Measurements from ENCODE around the gene PRSS50. TPM values are rescaled to one million over a fixed set of nuclear protein-coding genes. Genes with fewer than 3 reads are reported as not detected.

Gene PRSS50
- total RNA-seq, 2 experiments from 2014 or later, result not detected

DNA sequence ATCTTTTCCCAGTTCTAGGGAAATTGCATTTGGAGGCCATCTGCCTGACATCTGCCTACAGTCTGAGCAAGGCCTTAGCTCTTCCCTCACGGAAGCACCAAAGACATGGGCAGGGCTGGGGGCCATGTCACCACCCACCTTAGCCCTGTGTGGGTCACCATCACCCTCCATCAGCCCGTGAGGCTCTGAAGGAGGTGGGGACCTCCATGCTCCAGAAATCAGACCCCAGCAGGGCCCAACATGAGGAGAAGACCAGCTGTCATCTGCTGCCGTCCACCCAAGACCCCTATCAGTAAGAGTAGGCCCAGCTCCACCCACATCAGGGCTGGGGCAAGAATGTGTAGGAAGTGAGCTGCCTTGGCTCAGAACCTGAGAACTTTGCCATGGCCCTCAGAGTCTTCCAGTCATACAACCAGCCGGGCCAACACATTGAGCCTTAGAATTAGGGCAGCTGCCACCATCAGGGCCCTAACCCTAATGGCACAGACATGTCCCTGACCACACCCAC is 14.6 kb downstream of the PRSS50 start:
- H3K36me3 Mint-ChIP-seq, result no peaks in the 10 kb centered on the region
- H3K4me3 Mint-ChIP-seq, result no peak overlapping the region
- CTCF ChIA-PET, result interaction anchor here (1.0 to 3.0 kb wide), 6 partner anchors 14 to 215 kb away, joined by 3 to 14 read pairs (median 4); partner anchors contain the start of gene PRSS50
- POLR2A ChIA-PET, result no interaction called here
- DNase-seq, result no peak
- no peak overlapping the region for H3K27ac Mint-ChIP-seq
- intact Hi-C loops (cut with micrococcal nuclease), result loop anchor here (10.0 kb wide), 1 partner anchor 162 kb away; the partner anchor contains the start of gene MYL3
- peaks cover 2% of the 10 kb centered on the region for H3K27me3 Mint-ChIP-seq
- no peaks in the 10 kb centered on the region for H3K9me3 Mint-ChIP-seq
- H3K4me1 Mint-ChIP-seq (ENCODE audit: low read depth), result peaks cover 15% of the 10 kb centered on the region

DNA sequence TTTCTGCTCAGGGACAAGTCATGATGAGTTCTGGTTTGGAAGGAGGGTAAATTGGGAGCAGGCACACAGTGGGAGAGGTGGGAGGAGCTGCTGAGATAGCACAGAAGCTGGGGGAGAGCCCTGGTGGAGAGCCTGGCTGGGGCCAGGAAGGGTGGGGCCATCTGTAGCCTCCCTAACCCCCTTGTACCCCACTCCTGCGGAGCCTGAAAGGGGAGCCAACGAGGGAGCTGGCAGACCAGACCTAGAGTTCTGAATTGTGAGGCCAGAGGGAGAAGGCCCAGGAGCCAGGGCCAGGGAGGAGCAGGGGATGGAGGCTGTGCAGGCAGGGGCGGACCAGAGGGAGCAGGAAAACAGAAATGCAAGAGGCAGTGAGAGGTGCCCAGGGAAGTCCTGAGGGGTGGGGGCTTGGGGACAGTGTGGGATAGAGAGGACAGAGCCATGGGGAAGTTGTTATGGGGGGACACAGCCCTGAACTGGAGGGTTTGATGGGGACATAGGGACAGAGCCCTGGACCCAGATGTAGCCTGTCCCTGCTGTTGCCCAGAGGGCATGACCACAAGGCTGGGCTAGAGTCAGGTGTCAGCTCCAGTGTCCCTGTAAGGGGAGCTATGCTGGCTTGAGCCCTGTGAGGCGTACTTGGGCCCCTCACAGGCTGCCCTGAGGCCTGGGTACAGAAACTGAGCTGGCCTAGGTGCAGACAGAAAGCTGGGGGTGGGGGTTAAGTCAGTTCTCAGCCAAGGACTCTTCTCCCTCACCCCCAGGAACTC is 15.2 kb downstream of the PRSS50 start:
- ChIA-PET POLR2A (no interaction called here), CTCF (interaction anchor here (1.0 to 3.0 kb wide), 6 partner anchors 15 to 214 kb away, joined by 3 to 14 read pairs (median 4); partner anchors contain the start of gene PRSS50)
- Mint-ChIP-seq H3K9me3 (no peaks in the 10 kb centered on the region), H3K27ac (no peak overlapping the region), H3K4me1 (ENCODE audit: low read depth) (peaks cover 15% of the 10 kb centered on the region), H3K36me3 (no peaks in the 10 kb centered on the region), H3K27me3 (peaks cover 2% of the 10 kb centered on the region), H3K4me3 (no peak overlapping the region)
- no peak for DNase-seq
- intact Hi-C loops (cut with micrococcal nuclease), result loop anchor here (10.0 kb wide), 1 partner anchor 162 kb away; the partner anchor contains the start of gene MYL3

DNA sequence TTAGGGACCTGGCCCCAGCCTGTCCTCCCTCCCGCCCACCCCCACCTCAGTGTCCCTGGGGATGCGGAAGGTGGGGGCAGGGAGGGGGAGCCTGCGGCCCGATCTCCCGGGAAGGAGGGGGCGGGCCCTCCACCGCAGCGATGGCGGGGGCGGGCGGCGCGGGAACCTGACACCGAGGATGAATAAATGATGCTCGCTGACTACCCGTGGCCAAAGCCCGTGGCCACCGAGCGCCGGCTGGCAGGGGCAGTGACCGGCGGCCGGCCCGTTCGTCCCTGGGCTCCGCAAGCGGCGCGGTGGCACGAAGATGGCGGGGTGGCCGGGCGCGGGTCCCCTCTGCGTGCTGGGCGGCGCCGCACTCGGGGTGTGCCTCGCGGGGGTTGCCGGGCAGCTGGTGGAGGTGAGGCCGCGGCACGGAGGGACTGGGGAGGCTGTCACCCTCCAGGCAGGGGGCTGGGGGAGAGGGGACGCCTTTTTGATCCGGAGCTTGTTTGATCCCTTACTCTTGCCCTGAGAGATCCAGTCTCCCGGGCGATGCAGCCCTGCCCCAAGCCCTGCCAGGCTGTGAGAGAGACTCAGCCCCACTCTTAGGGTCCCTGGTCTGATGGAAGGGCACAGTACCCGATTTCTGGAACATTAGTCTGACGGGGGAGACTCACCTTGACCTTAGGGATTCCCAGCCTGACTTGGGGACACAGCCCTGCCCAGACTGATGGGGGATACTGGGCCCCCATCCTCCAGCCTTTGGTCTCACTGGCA is 16.3 kb downstream of the PRSS50 start, which contains the start of gene TMIE:
TSS of gene TMIE (plus strand) at position 212 of the 759 bp plus-strand sequence. CDS start at position 308, 96 bp downstream.
- H3K27me3 Mint-ChIP-seq, result peaks cover 2% of the 10 kb centered on the region
- CTCF ChIA-PET, result interaction anchor here (2.0 to 3.0 kb wide), 2 partner anchors 165 to 194 kb away, joined by 5 to 13 read pairs; no protein-coding TSS in a partner anchor
- DNase-seq, result peak; percentile 17
- no peak within 1 kb of the TSS for H3K27ac Mint-ChIP-seq
- no peaks in the 10 kb centered on the region for H3K36me3 Mint-ChIP-seq
- H3K4me1 Mint-ChIP-seq (ENCODE audit: low read depth), result peaks cover 15% of the 10 kb centered on the region
- H3K4me3 Mint-ChIP-seq, result no peak within 1 kb of the TSS
- intact Hi-C loops (cut with micrococcal nuclease), result loop anchor here (10.0 kb wide), 1 partner anchor 163 kb away; the partner anchor contains the start of gene MYL3
- POLR2A ChIA-PET, result no interaction called here
- no peaks in the 10 kb centered on the region for H3K9me3 Mint-ChIP-seq

DNA sequence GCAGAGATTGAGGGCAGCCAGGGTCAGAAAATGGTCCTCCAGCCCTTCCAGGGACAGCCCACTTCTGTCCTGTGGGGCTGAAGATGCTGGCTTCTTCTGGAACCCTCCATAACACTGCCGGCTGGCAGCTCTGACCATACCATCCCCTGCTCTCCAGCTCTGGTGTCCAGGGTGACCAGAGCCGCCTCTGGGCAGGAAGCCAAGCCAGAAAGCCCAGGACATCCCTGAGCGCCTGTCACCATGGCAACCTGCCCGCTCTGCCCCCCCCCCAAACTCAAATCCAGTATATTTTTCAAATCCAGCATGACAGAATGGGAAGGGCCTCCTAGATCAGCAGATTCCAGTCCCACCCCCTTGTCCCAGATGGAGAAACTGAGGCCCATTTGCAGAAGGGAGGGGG is 16.9 kb downstream of the PRSS50 start:
- no peak for DNase-seq
- Mint-ChIP-seq H3K4me1 (ENCODE audit: low read depth) (peaks cover 19% of the 10 kb centered on the region), H3K27ac (no peak overlapping the region), H3K4me3 (no peak overlapping the region), H3K9me3 (no peaks in the 10 kb centered on the region), H3K27me3 (peaks cover 2% of the 10 kb centered on the region), H3K36me3 (no peaks in the 10 kb centered on the region)
- intact Hi-C loops (cut with micrococcal nuclease), result loop anchor here (10.0 kb wide), 1 partner anchor 164 kb away; the partner anchor contains the start of gene MYL3
- ChIA-PET POLR2A (no interaction called here), CTCF (interaction anchor here (3.0 kb wide), 1 partner anchor 194 kb away, joined by 13 read pairs; no protein-coding TSS in a partner anchor)

DNA sequence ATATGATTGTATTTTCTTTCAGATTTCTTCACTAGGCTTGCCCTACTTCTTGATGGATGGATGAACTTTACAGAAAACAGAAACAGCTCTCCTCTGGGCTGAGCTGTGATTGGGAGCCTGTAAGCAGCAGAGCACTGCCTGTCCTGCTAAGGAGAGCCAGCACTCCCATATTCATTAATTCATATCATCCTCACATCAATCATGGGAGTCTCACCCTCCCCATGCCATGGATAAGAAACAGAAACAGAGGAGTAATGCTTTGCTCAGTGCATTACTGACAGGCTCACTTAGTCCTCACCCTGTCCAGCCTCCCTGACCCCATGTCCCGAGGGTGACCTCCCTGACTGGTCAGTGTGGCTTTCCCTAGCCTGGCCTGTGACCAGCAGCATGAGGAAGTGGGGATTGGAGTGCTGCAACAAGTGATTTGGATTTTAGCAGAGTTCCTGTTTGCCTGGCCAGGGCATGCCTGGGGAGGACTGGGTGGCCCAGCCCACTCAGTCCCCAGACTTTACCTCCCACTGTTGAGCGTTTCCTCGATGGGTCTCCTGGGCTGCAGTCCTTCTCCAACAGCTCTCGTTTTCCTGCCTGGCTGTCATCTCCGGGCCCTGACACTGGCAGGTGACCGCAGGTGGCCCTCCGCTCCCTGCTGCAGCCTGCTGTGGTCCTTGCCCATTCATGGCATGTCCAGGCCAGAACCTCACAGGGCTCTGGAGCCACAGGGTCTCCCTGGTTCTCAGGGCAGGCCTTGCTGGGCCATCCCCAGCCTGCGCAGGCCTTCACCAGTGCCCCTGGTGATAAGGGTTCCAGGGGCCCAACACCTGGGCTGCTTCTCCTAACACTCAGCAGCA is 17.8 kb downstream of the PRSS50 start:
- Mint-ChIP-seq H3K36me3 (no peaks in the 10 kb centered on the region), H3K27ac (no peak overlapping the region), H3K27me3 (peaks cover 2% of the 10 kb centered on the region), H3K4me1 (ENCODE audit: low read depth) (peaks cover 28% of the 10 kb centered on the region), H3K4me3 (no peak overlapping the region), H3K9me3 (no peaks in the 10 kb centered on the region)
- no peak for DNase-seq
- intact Hi-C loops (cut with micrococcal nuclease), result loop anchor here (5.0 to 10.0 kb wide), 2 partner anchors 165 to 213 kb away; partner anchors contain the start of gene MYL3
- POLR2A ChIA-PET, result no interaction called here
- CTCF ChIA-PET, result interaction anchor here (1.4 to 1.7 kb wide), 2 partner anchors 8 to 196 kb away, joined by 4 to 5 read pairs; no protein-coding TSS in a partner anchor

DNA sequence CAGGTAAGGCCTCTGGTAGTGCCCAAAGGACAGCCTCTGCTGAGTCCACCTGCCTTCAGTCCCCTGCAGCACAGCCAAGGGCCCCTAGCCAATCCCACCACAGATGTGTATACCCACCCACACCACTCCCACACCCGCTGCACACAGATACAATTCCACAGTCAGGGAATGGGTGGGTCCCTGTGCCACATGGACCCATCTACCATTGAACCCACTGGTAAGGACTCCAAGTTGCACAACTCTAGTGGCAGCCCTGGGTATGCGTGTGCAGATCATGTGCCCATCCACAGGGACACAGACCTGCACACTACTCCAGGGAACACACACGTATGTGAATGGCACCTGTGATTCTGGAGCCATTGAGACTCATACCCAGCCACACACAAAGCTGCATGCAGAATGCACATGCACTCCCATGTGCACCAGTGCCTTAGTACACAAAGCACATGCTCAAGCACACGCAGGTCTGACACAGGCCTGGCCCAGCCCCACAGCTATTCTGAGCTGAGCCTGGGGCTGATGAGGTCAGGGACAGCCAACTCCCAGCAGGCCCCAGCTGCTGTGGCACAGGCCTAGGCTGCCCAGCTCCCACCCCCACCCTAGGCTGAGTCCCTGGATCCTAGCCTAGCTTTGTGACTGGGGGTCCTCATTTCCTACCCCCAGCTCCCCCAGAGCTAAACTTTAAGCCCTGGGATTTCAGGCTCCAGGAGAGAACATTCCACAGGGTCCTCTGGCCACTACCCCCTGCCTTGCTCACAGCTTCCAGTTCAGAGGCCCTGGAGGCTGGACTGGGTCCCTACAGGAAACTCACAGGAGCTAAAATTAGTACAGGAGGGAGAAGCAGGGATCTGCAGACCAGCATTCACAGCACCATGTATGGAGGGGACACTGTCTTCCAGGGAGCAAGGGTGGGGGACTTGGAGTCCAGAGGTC is 21.4 kb downstream of the PRSS50 start:
- H3K27ac Mint-ChIP-seq, result peak overlapping the region; percentile 80
- no peaks in the 10 kb centered on the region for H3K36me3 Mint-ChIP-seq
- DNase-seq, result no peak
- ChIA-PET CTCF (interaction anchor here (1.0 to 1.9 kb wide), 5 partner anchors 23 to 213 kb away, joined by 3 to 10 read pairs (median 5); no protein-coding TSS in a partner anchor), POLR2A (no interaction called here)
- intact Hi-C loops (cut with micrococcal nuclease), result loop anchor here (5.0 kb wide), 1 partner anchor 209 kb away; no protein-coding TSS in a partner anchor
- peaks cover 45% of the 10 kb centered on the region for H3K4me1 Mint-ChIP-seq (ENCODE audit: low read depth)
- H3K4me3 Mint-ChIP-seq, result peak overlapping the region; percentile 3
- no peaks in the 10 kb centered on the region for H3K9me3 Mint-ChIP-seq
- H3K27me3 Mint-ChIP-seq, result no peaks in the 10 kb centered on the region

DNA sequence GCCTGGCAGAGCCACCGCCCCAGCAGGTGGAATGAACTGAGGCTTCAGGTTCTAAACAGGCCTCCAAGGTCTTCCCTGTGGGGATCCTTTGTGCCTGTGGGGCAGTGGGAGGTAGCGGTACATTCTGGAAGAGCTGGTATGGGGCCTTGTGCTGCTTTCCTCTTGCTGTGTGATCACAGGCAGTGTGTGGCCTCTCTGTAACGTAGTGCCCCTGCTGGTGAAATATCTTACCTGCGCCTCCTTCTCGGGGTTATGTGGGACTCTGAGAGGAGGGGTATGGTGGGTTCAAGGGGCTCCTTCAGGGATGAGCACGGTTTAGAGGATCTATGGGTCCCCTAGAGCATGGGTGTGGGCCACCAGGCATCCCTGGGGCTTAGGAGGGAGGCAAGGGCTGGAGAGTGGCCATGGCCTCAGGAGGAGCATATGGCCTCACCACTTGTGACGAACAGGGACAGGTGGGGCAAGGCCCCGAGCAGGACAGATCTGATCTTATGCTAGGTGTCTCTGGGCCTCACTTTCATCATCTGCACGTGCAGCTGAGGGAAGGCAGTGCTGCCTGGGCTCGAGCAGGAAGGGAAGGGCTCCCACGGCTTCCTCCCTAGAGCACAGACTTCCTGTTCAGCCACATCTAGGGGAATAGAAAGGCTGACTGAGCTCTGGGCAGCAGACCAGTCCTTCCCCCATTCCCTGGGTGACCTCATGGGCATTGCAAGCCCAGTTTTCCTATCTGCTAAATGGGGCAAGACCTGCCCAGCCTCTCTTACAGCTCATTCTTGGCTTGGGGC is 22.3 kb downstream of the PRSS50 start:
- intact Hi-C loops (cut with micrococcal nuclease), result loop anchor here (5.0 kb wide), 1 partner anchor 208 kb away; no protein-coding TSS in a partner anchor
- H3K27ac Mint-ChIP-seq, result peak overlapping the region; percentile 80

DNA sequence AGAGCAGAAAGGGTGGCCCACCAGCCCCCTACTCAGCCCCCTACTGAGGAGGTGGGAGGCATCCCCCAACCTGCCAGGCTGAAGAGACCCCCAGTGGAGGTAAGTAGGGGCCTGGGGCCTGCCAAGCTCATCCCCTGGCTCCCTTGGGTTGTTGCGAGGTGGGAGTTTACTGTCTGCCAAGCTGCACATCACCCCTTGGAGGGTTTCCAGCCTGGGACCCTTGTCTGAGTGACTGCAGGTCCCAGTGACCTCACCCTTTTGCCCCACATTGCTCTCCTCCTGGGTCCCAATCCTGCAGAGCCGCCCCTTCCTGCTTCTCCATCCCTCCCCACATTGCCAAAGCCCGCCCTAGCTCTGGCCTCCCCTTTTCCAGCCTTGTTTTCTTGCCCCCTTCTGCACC is 23.1 kb downstream of the PRSS50 start:
- H3K4me1 Mint-ChIP-seq (ENCODE audit: low read depth), result peaks cover 51% of the 10 kb centered on the region
- no peaks in the 10 kb centered on the region for H3K27me3 Mint-ChIP-seq
- intact Hi-C loops (cut with micrococcal nuclease), result no loop called here
- no peak for DNase-seq
- H3K27ac Mint-ChIP-seq, result no peak overlapping the region
- CTCF ChIA-PET, result interaction anchor here (0.6 to 1.9 kb wide), 3 partner anchors 21 to 151 kb away, joined by 3 to 9 read pairs (median 5); no protein-coding TSS in a partner anchor
- H3K4me3 Mint-ChIP-seq, result peak overlapping the region; percentile 57
- H3K36me3 Mint-ChIP-seq, result no peaks in the 10 kb centered on the region
- no peaks in the 10 kb centered on the region for H3K9me3 Mint-ChIP-seq
- POLR2A ChIA-PET, result no interaction called here

More for the DNA sequence above, 22.3 kb downstream of the PRSS50 start:
- Mint-ChIP-seq H3K36me3 (no peaks in the 10 kb centered on the region), H3K27me3 (no peaks in the 10 kb centered on the region), H3K9me3 (no peaks in the 10 kb centered on the region), H3K4me3 (peak overlapping the region; percentile 57), H3K4me1 (ENCODE audit: low read depth) (peaks cover 49% of the 10 kb centered on the region)
- POLR2A ChIA-PET, result no interaction called here
- CTCF ChIA-PET, result interaction anchor here (0.6 to 1.9 kb wide), 7 partner anchors 20 to 214 kb away, joined by 3 to 10 read pairs (median 5); no protein-coding TSS in a partner anchor
- peak; percentile 63 for DNase-seq

DNA sequence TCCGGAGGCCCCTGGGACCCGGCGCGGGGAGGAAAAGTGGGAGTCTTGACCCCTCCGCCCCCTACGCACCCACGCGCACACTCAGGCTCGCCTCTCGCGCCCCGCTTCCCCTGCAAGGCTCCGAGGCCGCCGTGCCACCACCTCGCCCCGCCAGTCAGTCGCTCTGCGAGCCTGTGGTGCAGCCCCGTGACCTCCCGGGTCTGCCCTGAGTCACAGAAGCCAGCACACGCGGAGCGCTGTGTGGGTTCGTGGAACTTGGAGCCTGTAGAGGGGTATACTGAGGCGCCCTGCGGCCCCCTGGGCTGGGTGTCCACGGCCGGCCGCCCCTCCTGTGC is 23.8 kb downstream of the PRSS50 start:
- peaks cover 49% of the 10 kb centered on the region for H3K4me1 Mint-ChIP-seq (ENCODE audit: low read depth)
- CTCF ChIA-PET, result interaction anchor here (1.5 to 2.0 kb wide), 2 partner anchors 22 to 216 kb away, joined by 5 to 7 read pairs; no protein-coding TSS in a partner anchor
- H3K27ac Mint-ChIP-seq, result no peak overlapping the region
- H3K36me3 Mint-ChIP-seq, result no peaks in the 10 kb centered on the region
- POLR2A ChIA-PET, result no interaction called here
- H3K9me3 Mint-ChIP-seq, result no peaks in the 10 kb centered on the region
- H3K27me3 Mint-ChIP-seq, result no peaks in the 10 kb centered on the region
- peak overlapping the region; percentile 57 for H3K4me3 Mint-ChIP-seq
- intact Hi-C loops (cut with micrococcal nuclease), result no loop called here
- peak; percentile 63 for DNase-seq

All from activated CD4-positive, alpha-beta memory T cell treated with anti-CD3 and anti-CD28 coated beads for 36 hours (primary cell).